Non-pigmented ciliary epithelial cell (primary cell): ENCODE results near the gene NAA16.
A peak's percentile ranks its signal among the peaks of the same experiment; 100 is the strongest.
"Not testable (repeated sequence)": the region's sequence is repeated elsewhere in the genome, so short reads cannot be mapped to it uniquely, and the experiment has no call there.

Source experiments
- DNase-seq: peaks from one replicate; pipeline ENCODE4 v3.0.0-alpha.2; 2010; ENCODE audit warnings: low read depth

The NAA16 gene

GRCh38 chr13:41408746-41409145 is 97.7 kb downstream of the NAA16 start:
- no peak for DNase-seq

- no peak for DNase-seq
These were observed 98.5 kb downstream of the NAA16 start for GRCh38 chr13:41409611-41410010.

- DNase-seq: no peak
These were observed 100.0 kb downstream of the NAA16 start for GRCh38 chr13:41411060-41411459.

GRCh38 chr13:41411522-41411921 is 100.5 kb downstream of the NAA16 start:
- peak; percentile 50 for DNase-seq

GRCh38 chr13:41413872-41414271 is 102.8 kb downstream of the NAA16 start:
- no peak for DNase-seq

- DNase-seq: no peak
These were observed 105.2 kb downstream of the NAA16 start for GRCh38 chr13:41416276-41416675.

GRCh38 chr13:41418027-41418426 is 107.0 kb downstream of the NAA16 start:
- peak; percentile 90 for DNase-seq

- no peak for DNase-seq
These were observed 107.7 kb downstream of the NAA16 start for GRCh38 chr13:41418731-41419130.

GRCh38 chr13:41419206-41419605 is 108.1 kb downstream of the NAA16 start:
- no peak for DNase-seq

- DNase-seq: no peak
These were observed 109.1 kb downstream of the NAA16 start for GRCh38 chr13:41420146-41420545.

GRCh38 chr13:41421330-41421729 is 110.3 kb downstream of the NAA16 start:
- not testable (repeated sequence) for DNase-seq

- DNase-seq: not testable (repeated sequence)
These were observed 110.9 kb downstream of the NAA16 start for GRCh38 chr13:41421983-41422382.

GRCh38 chr13:41423259-41423658 is 112.2 kb downstream of the NAA16 start:
- DNase-seq: not testable (repeated sequence)

- not testable (repeated sequence) for DNase-seq
These were observed 113.6 kb downstream of the NAA16 start for GRCh38 chr13:41424675-41425074.

GRCh38 chr13:41426047-41426446 is 115.0 kb downstream of the NAA16 start:
- DNase-seq: no peak
